HepG2 (cell line): Measurements from ENCODE around the gene LRRC25. TPM values are rescaled to one million over a fixed set of nuclear protein-coding genes. Genes with fewer than 3 reads are reported as not detected.
A peak's percentile ranks its signal among the peaks of the same experiment; 100 is the strongest.

ENCODE experiments used
- ATAC-seq: fragments of 200-7000 bp; cut with Tn5 transposase; 3 replicates; pipeline ENCODE4 v1.9.1; 2020; ENCODE audit warnings: mild to moderate bottlenecking, moderate library complexity
- BruUV-seq: library from RNA; stranded (reverse); fragments of 400-500 nt; replicated peaks from 2 replicates; lab custom pipeline; 2021; lab: Mats Ljungman, UMichigan
- CTCF ChIA-PET: fragments of 300-600 bp; formaldehyde crosslinking; extraction: SDS; loops from one replicate; lab custom pipeline; 2021; ENCODE audit warnings: low total read pairs, inconsistent platforms, low intra/inter-chr PET ratio; lab: Yijun Ruan, JAX
- POLR2A ChIA-PET: fragments of 350-600 bp; sonication (Branson Sonifier 250); formaldehyde crosslinking; loops from one replicate; lab custom pipeline; 2020; ENCODE audit warnings: antibody characterized with exemption, inconsistent platforms; lab: Yijun Ruan, JAX
- DNase-seq: peaks from one replicate; pipeline ENCODE4 v3.0.0-alpha.2; 2015; ENCODE audit warnings: low spot score
- FAIRE-seq: peaks from 3 replicates; lab custom pipeline; 2011; peaks lifted over from hg19 to GRCh38; lab: Jason Lieb, UNC
- H2AFZ ChIP-seq: one replicate; pipeline ENCODE4 v1.6.1; 2011; ENCODE audit warnings: low read length, inconsistent platforms
- H3K27ac ChIP-seq: fragments of 300-600 bp; 3 replicates; pipeline ENCODE4 v1.8.0; 2011; ENCODE audit warnings: mixed run types, mild to moderate bottlenecking, mixed read lengths, low read length, inconsistent platforms; ENCODE audit not compliant: insufficient read depth; ENCODE audit errors: extremely low read length
- H3K27me3 ChIP-seq, 2 experiments: fragments of 200-600 bp in 1 of 2; 2 replicates in 1 of 2; 3 replicates in 1 of 2; pipeline versions ENCODE4 v1.6.0 to v1.8.0; 2011; ENCODE audit warnings: low read length in 2 of 2, mild to moderate bottlenecking in 2 of 2, moderate library complexity in 2 of 2, inconsistent platforms in 1 of 2; ENCODE audit not compliant: insufficient read depth in 2 of 2, control insufficient read depth in 1 of 2
- H3K36me3 ChIP-seq, 2 experiments: fragments of 200-600 bp in 1 of 2; replicated peaks in 1 of 2; 2 replicates in 1 of 2; 3 replicates in 1 of 2; pipeline versions ENCODE4 v1.5.1 to v1.8.0; 2011; ENCODE audit warnings: low read length in 2 of 2, inconsistent platforms in 1 of 2; ENCODE audit not compliant: insufficient read depth in 2 of 2, control insufficient read depth in 1 of 2
- H3K4me1 ChIP-seq: 2 replicates; pipeline ENCODE4 v1.5.1; 2012; ENCODE audit warnings: low read length, inconsistent platforms; ENCODE audit not compliant: insufficient read depth
- H3K4me2 ChIP-seq: 2 replicates; pipeline ENCODE4 v1.6.0; 2011; ENCODE audit warnings: low read depth, low read length, inconsistent platforms
- H3K4me3 ChIP-seq, 3 experiments: fragments of 200-600 bp in 1 of 3; sonication (generic), shearing (Covaris generic) in 1 of 3; replicated peaks in 1 of 3; 2 replicates each; pipeline ENCODE4 v1.5.1; 2011 to 2016; ENCODE audit warnings: low read length in 3 of 3, inconsistent platforms in 2 of 3, low read depth in 2 of 3, mild to moderate bottlenecking in 2 of 3, control low read depth in 1 of 3, mixed read lengths in 1 of 3; ENCODE audit not compliant: insufficient read depth in 1 of 3
- H3K79me2 ChIP-seq: one replicate; pipeline ENCODE4 v1.6.1; 2011; ENCODE audit warnings: low read length, inconsistent platforms; ENCODE audit not compliant: insufficient read depth
- H3K9ac ChIP-seq: 2 replicates; pipeline ENCODE4 v1.6.0; 2011; ENCODE audit warnings: mild to moderate bottlenecking, low read depth, low read length, inconsistent platforms; ENCODE audit not compliant: insufficient read depth
- H3K9me3 ChIP-seq: 2 replicates; pipeline ENCODE4 v1.5.1; 2012; ENCODE audit warnings: mild to moderate bottlenecking, low read length
- H4K20me1 ChIP-seq: 2 replicates; pipeline ENCODE4 v1.6.0; 2011; ENCODE audit warnings: inconsistent platforms, mild to moderate bottlenecking, low read length, moderate library complexity; ENCODE audit not compliant: insufficient read depth
- ELK4 ChIP-seq: sonication (generic); formaldehyde crosslinking; IDR thresholded peaks from 2 replicates; pipeline ENCODE4 v1.9.0; 2021; ENCODE audit warnings: missing genetic modification reagents, borderline replicate concordance
- GPN1 ChIP-seq: sonication (generic); formaldehyde crosslinking; IDR thresholded peaks from 2 replicates; pipeline ENCODE4 v1.5.1; 2020; ENCODE audit warnings: missing genetic modification reagents, borderline replicate concordance
- HHEX ChIP-seq: IDR thresholded peaks from 2 replicates; pipeline ENCODE4 v1.6.1; 2016; ENCODE audit warnings: control low read depth
- HMG20A ChIP-seq: IDR thresholded peaks from 2 replicates; pipeline ENCODE4 v1.6.1; 2016; ENCODE audit warnings: borderline replicate concordance
- HOXA9 ChIP-seq: sonication (generic); formaldehyde crosslinking; IDR thresholded peaks from 2 replicates; pipeline ENCODE4 v1.8.1; 2022; ENCODE audit warnings: missing genetic modification reagents, mild to moderate bottlenecking, moderate library complexity, borderline replicate concordance
- KAT8 ChIP-seq: IDR thresholded peaks from 2 replicates; pipeline ENCODE4 v1.6.1; 2016; ENCODE audit warnings: missing genetic modification reagents, missing compliant biosample characterization
- MBD4 ChIP-seq: IDR thresholded peaks from 2 replicates; pipeline ENCODE4 v1.6.1; 2012; ENCODE audit warnings: low read length, inconsistent platforms, borderline replicate concordance
- MEF2D ChIP-seq: sonication (generic); formaldehyde crosslinking; IDR thresholded peaks from 2 replicates; pipeline ENCODE4 v1.5.1; 2020; ENCODE audit warnings: mild to moderate bottlenecking, missing genetic modification reagents
- MEIS1 ChIP-seq: sonication (generic); formaldehyde crosslinking; IDR thresholded peaks from 2 replicates; pipeline ENCODE4 v1.9.0; 2021; ENCODE audit warnings: mild to moderate bottlenecking, missing genetic modification reagents, moderate library complexity, borderline replicate concordance
- MXD4 ChIP-seq: IDR thresholded peaks from 2 replicates; pipeline ENCODE4 v1.6.1; 2016; ENCODE audit warnings: mild to moderate bottlenecking, missing biosample characterization, missing genetic modification reagents
- NFKB2 ChIP-seq: sonication (generic); formaldehyde crosslinking; IDR thresholded peaks from 2 replicates; pipeline ENCODE4 v1.4.0; 2020; ENCODE audit warnings: missing genetic modification reagents, borderline replicate concordance
- SOX5 ChIP-seq: IDR thresholded peaks from 2 replicates; pipeline ENCODE4 v1.6.1; 2016; ENCODE audit warnings: borderline replicate concordance
- SP4 ChIP-seq: sonication (generic); formaldehyde crosslinking; IDR thresholded peaks from 2 replicates; pipeline ENCODE4 v1.8.1; 2023; ENCODE audit warnings: mild to moderate bottlenecking, missing genetic modification reagents
- SUZ12 ChIP-seq: fragments of 150-350 bp; IDR thresholded peaks from 2 replicates; pipeline ENCODE4 v1.6.1; 2014; ENCODE audit warnings: low read depth, low read length
- TGIF2 ChIP-seq: IDR thresholded peaks from 2 replicates; pipeline ENCODE4 v1.6.1; 2016; ENCODE audit warnings: control low read depth, missing compliant biosample characterization
- ZBTB7B ChIP-seq: sonication (generic); formaldehyde crosslinking; IDR thresholded peaks from 2 replicates; pipeline ENCODE4 v1.4.0; 2020; ENCODE audit warnings: missing genetic modification reagents
- ZNF224 ChIP-seq: sonication (generic); formaldehyde crosslinking; IDR thresholded peaks from 2 replicates; pipeline ENCODE4 v1.5.0; 2020; ENCODE audit warnings: mild to moderate bottlenecking, missing genetic modification reagents
- ZNF788 ChIP-seq: sonication (generic); formaldehyde crosslinking; IDR thresholded peaks from 2 replicates; pipeline ENCODE4 v1.5.0; 2020; ENCODE audit warnings: mild to moderate bottlenecking, missing genetic modification reagents, borderline replicate concordance
- WGBS: methylation state at CpG from one replicate; pipeline ENCODE4 v1.1.6; 2017; ENCODE audit warnings: low lambda C conversion rate; 5-methylcytosine and 5-hydroxymethylcytosine counted together
- in situ Hi-C: cut with HindIII; loops from 2 replicates; pipeline ENCODE4 v1.10.0; 2017; ENCODE audit warnings: low pct_unique_long_range_greater_than_20kb; ENCODE audit not compliant: extremely low pct_ligation_motif_present
- intact Hi-C: fragments of 100-400 bp; cut with micrococcal nuclease; formaldehyde crosslinking; loops from one replicate; pipeline ENCODE4 v1.10.0; 2022; ENCODE audit not compliant: unreplicated experiment
- polyA plus RNA-seq, 8 experiments: library from polyadenylated mRNA; depleted of rRNA in 3 of 8; stranded (reverse) in 7 of 8; unstranded in 1 of 8; fragments of >200 nt; fragmentation: Illumina TruSeq in 4 of 8; extraction: Trizol in 4 of 8; gene quantifications; 2 replicates each; pipeline versions ENCODE4 v1.2.1 to v1.2.3, GENCODE V29; 2011 to 2016; ENCODE audit warnings: low read depth in 4 of 8, missing spikeins in 1 of 8, mixed read lengths in 1 of 8; ENCODE audit not compliant: insufficient read depth in 1 of 8
- total RNA-seq, 5 experiments: library from RNA; depleted of rRNA; stranded (reverse); fragments of >200 nt; fragmentation: Illumina TruSeq; extraction: Trizol; gene quantifications; 2 replicates each; pipeline ENCODE4 v1.2.3, GENCODE V29; 2016; ENCODE audit warnings: low read depth in 1 of 5
- TF ChIP-seq, protein P1 (sequence below): sonication (generic); formaldehyde crosslinking; IDR thresholded peaks from 2 replicates; pipeline ENCODE4 v1.4.0; 2020; ENCODE audit warnings: missing genetic modification reagents, mild to moderate bottlenecking, borderline replicate concordance

The LRRC25 gene
- total and polyA plus RNA-seq, 2 of the 13 experiments (the other 11 are each of a cell fraction or from before 2014, with no cell fraction given), result 0.13 to 0.53 TPM

DNA sequence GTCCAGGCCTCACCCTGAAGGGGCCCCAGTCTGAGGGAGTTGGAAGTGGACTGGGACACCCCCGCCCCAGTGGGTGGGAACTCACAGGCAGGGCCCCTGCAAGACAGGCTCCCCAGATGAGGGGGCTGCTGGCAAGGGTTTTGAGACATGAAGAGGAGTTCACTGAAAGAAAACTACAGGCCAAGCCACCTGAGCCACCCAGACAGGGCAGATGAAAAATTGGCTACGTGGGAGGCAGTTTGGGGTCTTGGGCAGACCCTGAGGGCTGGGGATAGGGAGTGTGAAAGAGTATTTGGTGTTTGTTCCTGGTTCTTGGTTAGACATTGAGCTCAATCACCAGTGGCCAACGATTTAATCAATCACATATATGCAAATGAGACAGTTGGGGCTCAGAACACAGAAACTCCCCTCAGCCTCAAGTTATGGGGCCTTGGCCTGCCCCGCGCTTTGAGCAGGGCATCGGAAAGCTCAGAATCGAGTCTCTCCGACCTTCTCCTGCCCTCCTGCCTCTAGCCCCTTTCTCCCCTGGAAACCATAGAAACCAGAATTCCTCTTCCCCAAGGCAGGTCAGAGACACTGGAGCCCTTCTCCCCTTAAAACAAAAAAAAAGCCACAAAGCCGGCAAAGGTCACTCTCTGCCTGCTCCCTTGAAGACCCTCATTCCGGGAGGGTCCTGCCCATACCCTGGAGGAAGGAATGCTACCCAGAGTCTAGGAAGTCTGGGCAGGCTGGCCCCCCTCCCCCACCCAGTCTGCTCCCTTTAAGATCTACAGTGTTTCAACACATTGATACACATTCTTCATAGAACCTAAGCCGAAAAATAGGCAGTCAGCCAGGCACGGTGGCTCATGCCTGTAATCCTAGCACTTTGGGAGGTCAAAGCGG is 41.8 kb upstream of the LRRC25 start (continued):
- TF ChIP-seq MEF2D (CRISPR knock-in tag) (no peak), SP4 (CRISPR knock-in tag) (no peak), GPN1 (no peak), MXD4 (CRISPR knock-in tag) (0 out of 2 replicates have a peak, but pooled peaks have one; percentile 4), HOXA9 (CRISPR knock-in tag) (no peak), NFKB2 (CRISPR knock-in tag) (0 out of 2 replicates have a peak, but pooled peaks have one; percentile 5), ZBTB7B (CRISPR knock-in tag) (0 out of 2 replicates have a peak, but pooled peaks have one; percentile 23)

DNA sequence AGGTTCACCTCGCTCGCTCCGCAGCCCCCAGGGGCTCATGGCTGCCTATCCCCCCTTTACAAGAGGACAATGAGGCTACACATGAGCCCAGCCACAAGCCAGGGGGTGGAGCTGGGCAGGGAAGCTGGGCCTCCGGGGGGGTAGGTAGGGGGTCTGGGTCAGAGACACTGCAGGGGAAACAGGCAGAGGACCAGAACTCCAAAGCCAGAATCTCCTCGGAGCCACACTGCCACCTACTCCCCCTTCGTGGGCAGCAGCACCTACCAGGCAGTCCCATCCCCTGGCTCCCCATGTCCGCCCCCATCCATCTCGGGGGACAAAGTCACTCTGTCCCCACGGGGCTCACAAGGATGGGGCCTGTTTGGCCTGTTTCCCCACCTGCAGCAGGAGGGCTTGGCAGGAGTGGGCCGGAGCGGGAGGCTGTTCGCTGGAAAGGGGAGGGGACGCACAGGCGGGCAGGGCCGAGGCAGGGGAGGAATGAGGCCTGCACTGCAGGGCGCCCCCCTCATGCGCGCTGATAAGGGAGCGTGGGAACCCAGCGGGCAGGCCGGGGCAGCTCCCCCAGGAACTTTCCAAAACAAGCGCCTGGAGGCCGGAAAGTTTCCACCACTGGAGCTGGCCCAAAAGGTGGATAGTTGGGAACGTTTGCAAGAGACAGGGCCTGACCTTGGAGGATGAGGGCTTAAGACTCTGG is 41.1 kb upstream of the LRRC25 start:
- H4K20me1 ChIP-seq, result peaks cover 9% of the 10 kb centered on the region; the same call in 1 of the 2 replicates
- no peaks in the 10 kb centered on the region for H3K9me3 ChIP-seq
- ChIA-PET POLR2A (interaction anchor here (0.8 to 1.6 kb wide), 2 partner anchors 18 to 23 kb away, joined by 3 to 4 read pairs; no protein-coding TSS in a partner anchor), CTCF (no interaction called here)
- DNase-seq (peak; percentile 63), ATAC-seq (peak; percentile 40), FAIRE-seq (no peak)
- intact Hi-C loops (no loop called here), in situ Hi-C loops (no loop called here)
- H3K4me1 ChIP-seq, result peaks cover 45% of the 10 kb centered on the region
- 2% methylated on average over 7 of the region's 24 CpGs for WGBS
- H3K4me2 ChIP-seq, result peak overlapping the region; percentile 95
- no peaks in the 10 kb centered on the region for H3K79me2 ChIP-seq
- peak overlapping the region; percentile 29 to 75 (median 72) for H3K4me3 ChIP-seq
- H3K27me3 ChIP-seq, result no peaks in the 10 kb centered on the region
- H3K27ac ChIP-seq, result peak overlapping the region; percentile 29
- H2AFZ ChIP-seq, result no peak overlapping the region
- peaks cover under 1 to 2% of the 10 kb centered on the region in 2 experiments; a peak in 1 of 5 replicates for H3K36me3 ChIP-seq
- BruUV-seq, result no TSS peak
- peak overlapping the region; percentile 64 for H3K9ac ChIP-seq
- TF ChIP-seq MEIS1 (CRISPR knock-in tag), result no peak
- no peak for TF ChIP-seq MBD4
- TF ChIP-seq, protein P1, sequence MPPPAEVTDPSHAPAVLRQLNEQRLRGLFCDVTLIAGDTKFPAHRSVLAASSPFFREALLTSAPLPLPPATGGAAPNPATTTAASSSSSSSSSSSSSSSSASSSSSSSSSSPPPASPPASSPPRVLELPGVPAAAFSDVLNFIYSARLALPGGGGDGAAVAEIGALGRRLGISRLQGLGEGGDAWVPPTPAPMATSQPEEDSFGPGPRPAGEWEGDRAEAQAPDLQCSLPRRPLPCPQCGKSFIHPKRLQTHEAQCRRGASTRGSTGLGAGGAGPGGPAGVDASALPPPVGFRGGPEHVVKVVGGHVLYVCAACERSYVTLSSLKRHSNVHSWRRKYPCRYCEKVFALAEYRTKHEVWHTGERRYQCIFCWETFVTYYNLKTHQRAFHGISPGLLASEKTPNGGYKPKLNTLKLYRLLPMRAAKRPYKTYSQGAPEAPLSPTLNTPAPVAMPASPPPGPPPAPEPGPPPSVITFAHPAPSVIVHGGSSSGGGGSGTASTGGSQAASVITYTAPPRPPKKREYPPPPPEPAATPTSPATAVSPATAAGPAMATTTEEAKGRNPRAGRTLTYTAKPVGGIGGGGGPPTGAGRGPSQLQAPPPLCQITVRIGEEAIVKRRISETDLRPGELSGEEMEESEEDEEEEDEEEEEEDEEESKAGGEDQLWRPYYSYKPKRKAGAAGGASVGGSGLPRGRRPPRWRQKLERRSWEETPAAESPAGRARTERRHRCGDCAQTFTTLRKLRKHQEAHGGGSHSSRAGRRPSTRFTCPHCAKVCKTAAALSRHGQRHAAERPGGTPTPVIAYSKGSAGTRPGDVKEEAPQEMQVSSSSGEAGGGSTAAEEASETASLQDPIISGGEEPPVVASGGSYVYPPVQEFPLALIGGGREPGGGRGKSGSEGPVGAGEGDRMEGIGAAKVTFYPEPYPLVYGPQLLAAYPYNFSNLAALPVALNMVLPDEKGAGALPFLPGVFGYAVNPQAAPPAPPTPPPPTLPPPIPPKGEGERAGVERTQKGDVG (CRISPR knock-in tag), result no peak; the same call in 1 of the 2 replicates
- TF ChIP-seq ZNF788 (CRISPR knock-in tag), result no peak
- no peak for TF ChIP-seq KAT8 (CRISPR knock-in tag)
- peak; percentile 43; the same call in 1 of the 2 replicates for TF ChIP-seq TGIF2
- no peak for TF ChIP-seq ELK4 (CRISPR knock-in tag)
- TF ChIP-seq SUZ12, result no peak
- TF ChIP-seq SOX5 (CRISPR knock-in tag), result no peak
- no peak for TF ChIP-seq HHEX (CRISPR knock-in tag)
- no peak for TF ChIP-seq HMG20A (CRISPR knock-in tag)
- no peak for TF ChIP-seq ZNF224 (CRISPR knock-in tag)
